ENCODE results near the gene GDA. TPM values are rescaled to one million over a fixed set of nuclear protein-coding genes. Genes with fewer than 3 reads are reported as not detected.

Gene GDA
- total and polyA plus RNA-seq, 2 of the 8 experiments (the other 6 are each of a cell fraction or from before 2014, with no cell fraction given), result 0.35 to 3.0 TPM

- TF ChIP-seq CHD7 (IDR thresholded peaks at IDR 0.05; ENCODE audit: insufficient replicate concordance, low read length), result no peak
- TF ChIP-seq CTCF (IDR thresholded peaks at IDR 0.05; ENCODE audit: control extremely low read depth in 1 of 3, insufficient read depth in 1 of 3, low read depth in 1 of 3, low read length in 3 of 3), result no peak
- TF ChIP-seq GABPA (IDR thresholded peaks at IDR 0.05; ENCODE audit: borderline replicate concordance, insufficient read depth, low read length), result no peak
- no peak for TF ChIP-seq SUZ12 (IDR thresholded peaks at IDR 0.05; ENCODE audit: low read length)
- no peak for TF ChIP-seq RAD21 (IDR thresholded peaks at IDR 0.05 in 1 of 2, conservative IDR thresholded peaks at IDR 0.05 in 1 of 2; ENCODE audit: low read depth in 2 of 2, low read length in 2 of 2)
- no peak for TF ChIP-seq CBX5 (IDR thresholded peaks at IDR 0.05; ENCODE audit: low read depth, low read length)
- TF ChIP-seq SP1 (IDR thresholded peaks at IDR 0.05; ENCODE audit: low read depth, low read length), result no peak
- no peak for TF ChIP-seq JUN (IDR thresholded peaks at IDR 0.05; ENCODE audit: low read depth, low read length)
- no peak for TF ChIP-seq JUND (IDR thresholded peaks at IDR 0.05; ENCODE audit: low read length)
These were observed 9.4 kb downstream of the GDA start (continued) for GRCh38 chr9:72158680-72159079.
